A673 (cell line): Measurements from ENCODE around the gene ARFRP1.
"Not testable (repeated sequence)": the region's sequence is repeated elsewhere in the genome, so short reads cannot be mapped to it uniquely, and the experiment has no call there.

Source experiments
- EZH2 ChIP-seq: fragments of 200-600 bp; sonication (generic); IDR thresholded peaks from 2 replicates; pipeline ENCODE4 v1.6.1; 2017; ENCODE audit warnings: borderline replicate concordance, low read depth, mild to moderate bottlenecking, mixed read lengths, antibody characterized with exemption, low read length; ENCODE audit not compliant: poor library complexity, severe bottlenecking
- TF ChIP-seq, protein P1 (sequence below): fragments of 300-800, 200-600 bp; sonication (generic); conservative IDR thresholded peaks from 2 replicates; pipeline ENCODE4 v1.5.1; 2017; ENCODE audit warnings: low read depth, mild to moderate bottlenecking, antibody characterized with exemption, low read length, moderate library complexity, mixed read lengths

DNA sequence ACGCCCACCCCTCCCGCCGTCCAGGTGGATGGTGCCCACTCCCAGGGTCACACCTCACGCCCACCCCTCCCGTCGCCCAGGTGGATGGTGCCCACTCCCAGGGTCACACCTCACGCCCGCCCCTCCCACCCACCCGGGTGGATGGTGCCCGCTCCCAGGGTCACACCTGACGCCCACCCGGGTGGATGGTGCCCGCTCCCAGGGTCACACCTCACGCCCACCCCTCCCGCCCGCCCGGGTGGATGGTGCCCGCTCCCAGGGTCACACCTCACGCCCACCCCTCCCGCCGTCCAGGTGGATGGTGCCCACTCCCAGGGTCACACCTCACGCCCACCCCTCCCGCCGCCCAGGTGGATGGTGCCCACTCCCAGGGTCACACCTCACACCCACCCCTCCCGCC, 57.3 kb downstream of the ARFRP1 start:
- TF ChIP-seq, protein P1, sequence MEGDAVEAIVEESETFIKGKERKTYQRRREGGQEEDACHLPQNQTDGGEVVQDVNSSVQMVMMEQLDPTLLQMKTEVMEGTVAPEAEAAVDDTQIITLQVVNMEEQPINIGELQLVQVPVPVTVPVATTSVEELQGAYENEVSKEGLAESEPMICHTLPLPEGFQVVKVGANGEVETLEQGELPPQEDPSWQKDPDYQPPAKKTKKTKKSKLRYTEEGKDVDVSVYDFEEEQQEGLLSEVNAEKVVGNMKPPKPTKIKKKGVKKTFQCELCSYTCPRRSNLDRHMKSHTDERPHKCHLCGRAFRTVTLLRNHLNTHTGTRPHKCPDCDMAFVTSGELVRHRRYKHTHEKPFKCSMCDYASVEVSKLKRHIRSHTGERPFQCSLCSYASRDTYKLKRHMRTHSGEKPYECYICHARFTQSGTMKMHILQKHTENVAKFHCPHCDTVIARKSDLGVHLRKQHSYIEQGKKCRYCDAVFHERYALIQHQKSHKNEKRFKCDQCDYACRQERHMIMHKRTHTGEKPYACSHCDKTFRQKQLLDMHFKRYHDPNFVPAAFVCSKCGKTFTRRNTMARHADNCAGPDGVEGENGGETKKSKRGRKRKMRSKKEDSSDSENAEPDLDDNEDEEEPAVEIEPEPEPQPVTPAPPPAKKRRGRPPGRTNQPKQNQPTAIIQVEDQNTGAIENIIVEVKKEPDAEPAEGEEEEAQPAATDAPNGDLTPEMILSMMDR = not testable (repeated sequence)
- not testable (repeated sequence) for TF ChIP-seq EZH2
